ENCODE measurements around the gene SLC41A2.

DNA sequence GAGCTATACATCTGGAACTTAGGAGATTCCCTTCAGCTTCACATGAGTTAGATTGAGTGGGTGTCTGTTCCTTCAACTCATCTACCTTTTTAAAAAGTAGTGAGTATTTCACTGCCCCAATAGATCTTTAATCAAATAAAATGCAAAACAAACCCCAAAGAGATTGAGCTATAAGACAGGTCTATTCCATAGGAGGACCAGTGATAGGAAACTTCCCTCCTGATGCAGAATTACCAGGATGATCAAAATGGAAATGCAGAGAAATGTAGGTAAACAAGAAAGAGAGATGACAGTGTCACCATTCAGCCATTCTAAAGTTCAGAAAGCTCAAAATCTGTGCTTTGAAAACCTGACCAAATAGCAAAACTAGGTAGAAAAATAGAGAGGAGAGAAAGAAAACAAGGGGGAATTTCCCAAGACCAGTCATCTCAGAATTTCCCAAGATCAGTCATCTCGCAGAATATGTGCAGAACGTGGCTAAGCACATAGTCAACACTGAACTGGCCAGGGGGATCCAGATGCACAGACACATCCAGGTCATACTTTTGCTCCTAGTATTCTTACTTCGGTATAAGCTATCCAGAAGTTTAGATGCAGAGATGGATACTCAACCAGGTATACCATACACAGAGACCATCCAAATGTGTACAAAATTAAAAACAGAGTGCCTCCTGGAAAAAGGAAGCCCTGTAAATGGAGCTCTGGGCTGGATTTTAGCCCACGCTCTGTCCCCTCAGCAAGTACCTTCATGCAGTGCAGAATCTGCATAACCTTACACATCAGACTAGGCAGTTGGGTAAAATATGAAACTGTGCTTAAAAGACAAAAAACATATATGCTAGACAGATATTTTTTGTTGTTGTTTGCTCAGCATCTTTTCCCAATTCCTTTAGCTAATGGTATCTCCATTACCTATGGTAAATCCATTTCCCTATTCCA, 27.4 kb downstream of the SLC41A2 start:
- TF ChIP-seq, protein P1, sequence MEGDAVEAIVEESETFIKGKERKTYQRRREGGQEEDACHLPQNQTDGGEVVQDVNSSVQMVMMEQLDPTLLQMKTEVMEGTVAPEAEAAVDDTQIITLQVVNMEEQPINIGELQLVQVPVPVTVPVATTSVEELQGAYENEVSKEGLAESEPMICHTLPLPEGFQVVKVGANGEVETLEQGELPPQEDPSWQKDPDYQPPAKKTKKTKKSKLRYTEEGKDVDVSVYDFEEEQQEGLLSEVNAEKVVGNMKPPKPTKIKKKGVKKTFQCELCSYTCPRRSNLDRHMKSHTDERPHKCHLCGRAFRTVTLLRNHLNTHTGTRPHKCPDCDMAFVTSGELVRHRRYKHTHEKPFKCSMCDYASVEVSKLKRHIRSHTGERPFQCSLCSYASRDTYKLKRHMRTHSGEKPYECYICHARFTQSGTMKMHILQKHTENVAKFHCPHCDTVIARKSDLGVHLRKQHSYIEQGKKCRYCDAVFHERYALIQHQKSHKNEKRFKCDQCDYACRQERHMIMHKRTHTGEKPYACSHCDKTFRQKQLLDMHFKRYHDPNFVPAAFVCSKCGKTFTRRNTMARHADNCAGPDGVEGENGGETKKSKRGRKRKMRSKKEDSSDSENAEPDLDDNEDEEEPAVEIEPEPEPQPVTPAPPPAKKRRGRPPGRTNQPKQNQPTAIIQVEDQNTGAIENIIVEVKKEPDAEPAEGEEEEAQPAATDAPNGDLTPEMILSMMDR (IDR thresholded peaks at IDR 0.05 in 8 of 11, conservative IDR thresholded peaks at IDR 0.05 in 3 of 11), result no peak
- TF ChIP-seq POLR2A (IDR thresholded peaks at IDR 0.05), result no peak

Measured in spleen (tissue), 7 donors.